ENCODE measurements around the gene ANKIB1.

Gene ANKIB1

DNA sequence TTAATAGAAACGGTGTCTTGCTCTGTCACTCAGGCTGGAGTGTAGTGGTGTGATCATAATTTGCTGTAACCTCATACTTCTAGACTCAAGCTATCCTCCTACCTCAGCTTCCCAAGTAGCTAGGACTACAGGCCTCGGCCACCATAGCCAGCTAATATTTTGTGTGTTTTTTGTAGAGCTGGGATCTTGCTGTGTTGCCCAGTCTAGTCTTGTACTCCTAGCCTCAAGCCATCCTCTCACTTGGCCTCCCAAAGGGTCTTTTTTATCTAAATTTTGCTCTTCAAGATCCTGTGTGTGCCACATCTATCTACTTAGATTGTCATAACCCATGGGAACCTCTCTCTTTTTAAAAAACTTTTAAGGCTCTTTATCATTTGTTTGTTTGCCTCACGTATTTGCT is 50.5 kb downstream of the ANKIB1 start:
- Histone ChIP-seq H3K9me3 (ENCODE audit: low read depth, low read length) (no peaks in the 10 kb centered on the region), H3K36me3 (ENCODE audit: insufficient read depth, low read length) (peaks cover 9% of the 10 kb centered on the region), H3K9ac (ENCODE audit: insufficient read length) (no peak overlapping the region), H3K27ac (peak overlapping the region; percentile 23; the same call in 1 of the 2 replicates), H3K4me3 (no peak overlapping the region)
- TF ChIP-seq FOXP2 (optimal IDR thresholded peaks at IDR 0.05; ENCODE audit: control extremely low read depth, extremely low read length, insufficient read depth) (no peak), EZH2 (IDR thresholded peaks at IDR 0.05) (no peak), POLR2AphosphoS5 (IDR thresholded peaks at IDR 0.05; ENCODE audit: borderline replicate concordance, low read depth, low read length) (no peak)
- DNase-seq (ENCODE audit: low read depth, low spot score): no peak

- no peaks in the 10 kb centered on the region for H3K9me3 ChIP-seq (ENCODE audit: low read depth, low read length)
- no peak for DNase-seq (ENCODE audit: low read depth, low spot score)
- H3K4me3 ChIP-seq: no peak overlapping the region
- TF ChIP-seq FOXP2 (optimal IDR thresholded peaks at IDR 0.05; ENCODE audit: control extremely low read depth, extremely low read length, insufficient read depth) (no peak), EZH2 (IDR thresholded peaks at IDR 0.05) (no peak), POLR2AphosphoS5 (IDR thresholded peaks at IDR 0.05; ENCODE audit: borderline replicate concordance, low read depth, low read length) (no peak)
- H3K27ac ChIP-seq: no peak overlapping the region
- no peak overlapping the region for H3K9ac ChIP-seq (ENCODE audit: insufficient read length)
- H3K36me3 ChIP-seq (ENCODE audit: insufficient read depth, low read length): peaks cover 10% of the 10 kb centered on the region
These were observed 51.2 kb downstream of the ANKIB1 start for GRCh38 chr7:92296880-92297445.

- Histone ChIP-seq H3K9ac (ENCODE audit: insufficient read length) (no peak overlapping the region), H3K36me3 (ENCODE audit: insufficient read depth, low read length) (peaks cover 10% of the 10 kb centered on the region), H3K4me3 (no peak overlapping the region), H3K9me3 (ENCODE audit: low read depth, low read length) (no peaks in the 10 kb centered on the region), H3K27ac (no peak overlapping the region)
- no peak for DNase-seq (ENCODE audit: low read depth, low spot score)
- TF ChIP-seq EZH2 (IDR thresholded peaks at IDR 0.05): no peak
- no peak for TF ChIP-seq FOXP2 (optimal IDR thresholded peaks at IDR 0.05; ENCODE audit: control extremely low read depth, extremely low read length, insufficient read depth)
- TF ChIP-seq POLR2AphosphoS5 (IDR thresholded peaks at IDR 0.05; ENCODE audit: borderline replicate concordance, low read depth, low read length): no peak
These were observed 52.0 kb downstream of the ANKIB1 start for GRCh38 chr7:92297736-92298135.

DNA sequence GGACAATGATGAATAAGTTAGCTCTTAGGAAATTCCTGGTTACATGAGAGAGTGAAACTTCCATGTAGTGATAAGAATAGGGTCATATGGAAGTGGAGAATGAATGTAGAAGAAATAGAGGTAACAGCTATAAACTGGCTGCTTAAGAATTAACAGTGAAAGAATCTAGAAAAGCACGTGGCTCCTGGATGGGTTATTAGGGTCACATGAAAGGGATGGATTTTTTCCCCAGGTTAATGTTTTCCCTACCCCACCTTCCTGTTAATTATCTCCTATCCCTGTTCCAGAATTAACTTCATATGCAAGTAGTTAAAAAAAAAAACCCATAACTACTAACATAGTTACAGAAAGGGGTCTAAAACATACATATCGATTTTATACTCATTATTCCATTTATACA is 58.0 kb downstream of the ANKIB1 start:
- H3K9me3 ChIP-seq (ENCODE audit: low read depth, low read length): no peaks in the 10 kb centered on the region
- DNase-seq (ENCODE audit: low read depth, low spot score): no peak
- TF ChIP-seq EZH2 (IDR thresholded peaks at IDR 0.05): no peak
- no peak for TF ChIP-seq POLR2AphosphoS5 (IDR thresholded peaks at IDR 0.05; ENCODE audit: borderline replicate concordance, low read depth, low read length)
- TF ChIP-seq FOXP2 (optimal IDR thresholded peaks at IDR 0.05; ENCODE audit: control extremely low read depth, extremely low read length, insufficient read depth): no peak
- no peak overlapping the region for H3K27ac ChIP-seq
- no peak overlapping the region for H3K9ac ChIP-seq (ENCODE audit: insufficient read length)
- H3K36me3 ChIP-seq (ENCODE audit: insufficient read depth, low read length): peaks cover 8% of the 10 kb centered on the region
- no peak overlapping the region for H3K4me3 ChIP-seq

GRCh38 chr7:92304406-92304893 is 58.7 kb downstream of the ANKIB1 start:
- Histone ChIP-seq H3K9me3 (ENCODE audit: low read depth, low read length) (no peaks in the 10 kb centered on the region), H3K4me3 (no peak overlapping the region), H3K27ac (no peak overlapping the region), H3K9ac (ENCODE audit: insufficient read length) (no peak overlapping the region), H3K36me3 (ENCODE audit: insufficient read depth, low read length) (peaks cover 7% of the 10 kb centered on the region)
- no peak for DNase-seq (ENCODE audit: low read depth, low spot score)
- TF ChIP-seq POLR2AphosphoS5 (IDR thresholded peaks at IDR 0.05; ENCODE audit: borderline replicate concordance, low read depth, low read length) (no peak), EZH2 (IDR thresholded peaks at IDR 0.05) (no peak), FOXP2 (optimal IDR thresholded peaks at IDR 0.05; ENCODE audit: control extremely low read depth, extremely low read length, insufficient read depth) (no peak)

- Histone ChIP-seq H3K9ac (ENCODE audit: insufficient read length) (no peak overlapping the region), H3K4me3 (no peak overlapping the region), H3K9me3 (ENCODE audit: low read depth, low read length) (no peaks in the 10 kb centered on the region), H3K27ac (no peak overlapping the region), H3K36me3 (ENCODE audit: insufficient read depth, low read length) (peaks cover 1% of the 10 kb centered on the region)
- TF ChIP-seq EZH2 (IDR thresholded peaks at IDR 0.05) (no peak), FOXP2 (optimal IDR thresholded peaks at IDR 0.05; ENCODE audit: control extremely low read depth, extremely low read length, insufficient read depth) (no peak), POLR2AphosphoS5 (IDR thresholded peaks at IDR 0.05; ENCODE audit: borderline replicate concordance, low read depth, low read length) (no peak)
- no peak for DNase-seq (ENCODE audit: low read depth, low spot score)
These were observed 60.4 kb downstream of the ANKIB1 start for GRCh38 chr7:92306153-92306552.

GRCh38 chr7:92313055-92313454 is 67.3 kb downstream of the ANKIB1 start:
- no peaks in the 10 kb centered on the region for H3K9me3 ChIP-seq (ENCODE audit: low read depth, low read length)
- DNase-seq (ENCODE audit: low read depth, low spot score): no peak
- TF ChIP-seq EZH2 (IDR thresholded peaks at IDR 0.05): no peak
- TF ChIP-seq POLR2AphosphoS5 (IDR thresholded peaks at IDR 0.05; ENCODE audit: borderline replicate concordance, low read depth, low read length): no peak
- H3K27ac ChIP-seq: no peak overlapping the region
- no peak overlapping the region for H3K4me3 ChIP-seq
- no peak overlapping the region for H3K9ac ChIP-seq (ENCODE audit: insufficient read length)
- H3K36me3 ChIP-seq (ENCODE audit: insufficient read depth, low read length): no peaks in the 10 kb centered on the region

DNA sequence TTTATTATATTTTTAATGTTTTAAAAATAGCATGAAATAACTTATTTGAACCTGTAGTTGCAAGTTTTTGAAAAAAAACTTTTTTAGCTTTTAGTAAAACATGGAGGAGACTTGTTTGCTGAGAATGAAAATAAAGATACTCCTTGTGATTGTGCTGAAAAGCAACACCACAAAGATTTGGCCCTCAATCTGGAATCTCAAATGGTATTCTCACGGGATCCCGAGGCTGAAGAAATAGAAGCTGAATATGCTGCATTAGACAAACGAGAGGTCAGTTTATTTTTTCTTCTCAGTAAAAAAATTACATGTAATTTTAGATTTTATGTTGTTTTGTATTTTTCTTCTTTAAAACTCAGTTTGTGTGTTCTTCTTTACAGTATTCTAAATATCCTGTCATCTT is 73.5 kb downstream of the ANKIB1 start:
- Histone ChIP-seq H3K9ac (ENCODE audit: insufficient read length) (no peak overlapping the region), H3K27ac (no peak overlapping the region), H3K36me3 (ENCODE audit: insufficient read depth, low read length) (no peaks in the 10 kb centered on the region), H3K4me3 (no peak overlapping the region), H3K9me3 (ENCODE audit: low read depth, low read length) (no peaks in the 10 kb centered on the region)
- DNase-seq (ENCODE audit: low read depth, low spot score): no peak
- TF ChIP-seq POLR2AphosphoS5 (IDR thresholded peaks at IDR 0.05; ENCODE audit: borderline replicate concordance, low read depth, low read length): no peak

GRCh38 chr7:92325173-92325572 is 79.4 kb downstream of the ANKIB1 start:
- TF ChIP-seq FOXP2 (optimal IDR thresholded peaks at IDR 0.05; ENCODE audit: control extremely low read depth, extremely low read length, insufficient read depth) (no peak), POLR2AphosphoS5 (IDR thresholded peaks at IDR 0.05; ENCODE audit: borderline replicate concordance, low read depth, low read length) (no peak), EZH2 (IDR thresholded peaks at IDR 0.05) (no peak)
- no peaks in the 10 kb centered on the region for H3K9me3 ChIP-seq (ENCODE audit: low read depth, low read length)
- peaks cover 9% of the 10 kb centered on the region; the same call in 1 of the 2 replicates for H3K36me3 ChIP-seq (ENCODE audit: insufficient read depth, low read length)
- no peak overlapping the region for H3K9ac ChIP-seq (ENCODE audit: insufficient read length)
- no peak overlapping the region for H3K27ac ChIP-seq
- DNase-seq (ENCODE audit: low read depth, low spot score): no peak
- no peak overlapping the region for H3K4me3 ChIP-seq

All from SK-N-MC (cell line).